Cardiac septum (tissue), 1 donor: ENCODE data around the gene LY6G5C. TPM values are rescaled to one million over a fixed set of nuclear protein-coding genes. Genes with fewer than 3 reads are reported as not detected.

Experiments
- DNase-seq: peaks from one replicate; pipeline ENCODE4 v3.0.0-alpha.2; 2020; ENCODE audit warnings: low spot score
- intact Hi-C: fragments of 100-400 bp; cut with DNase I; formaldehyde crosslinking; loops from one replicate; pipeline ENCODE4 v1.14.0; 2022
- microRNA-seq: library from miRNA; unstranded; fragments of <30 nt; microRNA quantifications from one replicate; pipeline ENCODE4 v1.2.0, GENCODE V29; 2020
- total RNA-seq: library from RNA; stranded (reverse); fragmentation: NEBNext Ultra II Directional; extraction: Animal tissue kit (Norgen Biotek cat#: 25700); gene quantifications from one replicate; pipeline ENCODE4 v1.2.1, GENCODE V29; 2021
- donor health status: DM: no; HTN: no; CAD: no.

The LY6G5C gene
- total RNA-seq, 1 donor from 2014 or later: 2.9 TPM

- intact Hi-C loops: no loop called here
- no peak for DNase-seq
Measured at GRCh38 chr6:31630177-31630934, 50.5 kb downstream of the LY6G5C start.

GRCh38 chr6:31629014-31629413 is 51.9 kb downstream of the LY6G5C start:
- intact Hi-C loops: no loop called here

GRCh38 chr6:31627690-31628287 is 53.1 kb downstream of the LY6G5C start:
- DNase-seq: no peak
- intact Hi-C loops: no loop called here

More at GRCh38 chr6:31629014-31629413, 51.9 kb downstream of the LY6G5C start:
- DNase-seq: no peak

- intact Hi-C loops: no loop called here
- DNase-seq: no peak
Measured at GRCh38 chr6:31626952-31627351, 53.9 kb downstream of the LY6G5C start.

Small RNAs within 50 kb of the gene (microRNA-seq; reads per million reads assigned to microRNA genes)
- gene MIR4646 (not detected), gene MIR6832 (not detected)

Other genes with a start within 250 kb of the LY6G5C start
- 1.9 TPM for gene MICB, start 182.9 kb downstream of the LY6G5C start, total RNA-seq
- not detected for gene MCCD1, start 152.1 kb downstream of the LY6G5C start, total RNA-seq
- 201 TPM for gene DDX39B, start 139.1 kb downstream of the LY6G5C start, total RNA-seq
- gene ATP6V1G2, start 134.5 kb downstream of the LY6G5C start, total RNA-seq: 2.6 TPM
- gene NFKBIL1, start 133.5 kb downstream of the LY6G5C start, total RNA-seq: 9.5 TPM
- gene LTA, start 108.8 kb downstream of the LY6G5C start, total RNA-seq: not detected
- 0.38 TPM for gene TNF, start 105.5 kb downstream of the LY6G5C start, total RNA-seq
- gene LTB, start 98.6 kb downstream of the LY6G5C start, total RNA-seq: 0.86 TPM
- 5.4 TPM for gene LST1, start 94.8 kb downstream of the LY6G5C start, total RNA-seq
- not detected for gene NCR3, start 88.1 kb downstream of the LY6G5C start, total RNA-seq
- gene AIF1, start 65.8 kb downstream of the LY6G5C start, total RNA-seq: 10.3 TPM
- 125 TPM for gene PRRC2A, start 60.4 kb downstream of the LY6G5C start, total RNA-seq
- gene BAG6, start 28.4 kb downstream of the LY6G5C start, total RNA-seq: 270 TPM
- 1.4 TPM for gene APOM, start 25.2 kb downstream of the LY6G5C start, total RNA-seq
- 17.7 TPM for gene C6orf47, start 20.3 kb downstream of the LY6G5C start, total RNA-seq
- gene GPANK1, start 16.1 kb downstream of the LY6G5C start, total RNA-seq: 13.6 TPM
- 96.3 TPM for gene CSNK2B, start 15.0 kb downstream of the LY6G5C start, total RNA-seq
- 6.5 TPM for gene LY6G5B, start 11.1 kb downstream of the LY6G5C start, total RNA-seq
- 26.9 TPM for gene ABHD16A, start 22.3 kb upstream of the LY6G5C start, total RNA-seq
- gene LY6G6F, start 25.8 kb upstream of the LY6G5C start, total RNA-seq: not detected
- gene LY6G6D, start 34.3 kb upstream of the LY6G5C start, total RNA-seq: not detected
- gene LY6G6C, start 40.7 kb upstream of the LY6G5C start, total RNA-seq: not detected
- 0.24 TPM for gene MPIG6B, start 42.3 kb upstream of the LY6G5C start, total RNA-seq
- gene DDAH2, start 48.2 kb upstream of the LY6G5C start, total RNA-seq: 69.9 TPM
- gene CLIC1, start 55.5 kb upstream of the LY6G5C start, total RNA-seq: 131 TPM
- gene MSH5, start 58.9 kb upstream of the LY6G5C start, total RNA-seq: 1.7 TPM
- gene SAPCD1, start 81.6 kb upstream of the LY6G5C start, total RNA-seq: 0.86 TPM
- gene VWA7, start 96.3 kb upstream of the LY6G5C start, total RNA-seq: 21.5 TPM
- gene VARS1, start 114.7 kb upstream of the LY6G5C start, total RNA-seq: 35.0 TPM
- 24.0 TPM for gene LSM2, start 125.9 kb upstream of the LY6G5C start, total RNA-seq
- 2.4 TPM for gene HSPA1L, start 134.2 kb upstream of the LY6G5C start, total RNA-seq
- gene HSPA1A, start 134.5 kb upstream of the LY6G5C start, total RNA-seq: 296 TPM
- 221 TPM for gene HSPA1B, start 146.7 kb upstream of the LY6G5C start, total RNA-seq
- 19.4 TPM for gene NEU1, start 181.8 kb upstream of the LY6G5C start, total RNA-seq
- not detected for gene SLC44A4, start 197.9 kb upstream of the LY6G5C start, total RNA-seq
- gene EHMT2, start 216.6 kb upstream of the LY6G5C start, total RNA-seq: 14.5 TPM
- 5.2 TPM for gene ZBTB12, start 221.0 kb upstream of the LY6G5C start, total RNA-seq
- gene C2, start 246.7 kb upstream of the LY6G5C start, total RNA-seq: 5.1 TPM